HL-60 (cell line): ENCODE data around the gene PADI2.
A peak's percentile ranks its signal among the peaks of the same experiment; 100 is the strongest.

Experiments
- DNase-seq, 2 experiments: peaks; one replicate each; pipeline ENCODE4 v3.0.0-alpha.2; 2010 to 2020; ENCODE audit warnings: low read depth in 1 of 2, low spot score in 1 of 2
- H3K27ac ChIP-seq: fragments of 250-450 bp; sonication (Bioruptor Pico); replicated peaks from 2 replicates; pipeline ENCODE4 v1.5.1; 2020; ENCODE audit warnings: mild to moderate bottlenecking, moderate library complexity
- H3K27me3 ChIP-seq: fragments of 250-450 bp; sonication (Bioruptor Pico); 2 replicates; pipeline ENCODE4 v1.5.1; 2021; ENCODE audit warnings: mild to moderate bottlenecking, moderate library complexity; ENCODE audit not compliant: insufficient read depth, poor library complexity, severe bottlenecking
- H3K4me3 ChIP-seq: replicated peaks from 2 replicates; pipeline ENCODE4 v1.5.1; 2011; ENCODE audit warnings: mild to moderate bottlenecking, control low read depth, low read length; ENCODE audit not compliant: insufficient read depth
- CTCF ChIP-seq: IDR thresholded peaks from one replicate; pipeline ENCODE4 v1.5.1; 2011; ENCODE audit warnings: low read length, control low read depth, inconsistent platforms; ENCODE audit not compliant: insufficient read depth
- GABPA ChIP-seq: IDR thresholded peaks from 2 replicates; pipeline ENCODE4 v1.6.1; 2012; ENCODE audit warnings: low read depth
- POLR2AphosphoS5 ChIP-seq: IDR thresholded peaks from 2 replicates; pipeline ENCODE4 v1.6.1; 2012; ENCODE audit warnings: low read depth
- SPI1 ChIP-seq: IDR thresholded peaks from 2 replicates; pipeline ENCODE4 v1.6.1; 2012; ENCODE audit warnings: low read depth, mild to moderate bottlenecking, borderline replicate concordance
- TF ChIP-seq, protein P1 (sequence below): IDR thresholded peaks from 2 replicates; pipeline ENCODE4 v1.6.1; 2012; ENCODE audit warnings: low read depth; ENCODE audit not compliant: insufficient replicate concordance

Gene PADI2

DNA sequence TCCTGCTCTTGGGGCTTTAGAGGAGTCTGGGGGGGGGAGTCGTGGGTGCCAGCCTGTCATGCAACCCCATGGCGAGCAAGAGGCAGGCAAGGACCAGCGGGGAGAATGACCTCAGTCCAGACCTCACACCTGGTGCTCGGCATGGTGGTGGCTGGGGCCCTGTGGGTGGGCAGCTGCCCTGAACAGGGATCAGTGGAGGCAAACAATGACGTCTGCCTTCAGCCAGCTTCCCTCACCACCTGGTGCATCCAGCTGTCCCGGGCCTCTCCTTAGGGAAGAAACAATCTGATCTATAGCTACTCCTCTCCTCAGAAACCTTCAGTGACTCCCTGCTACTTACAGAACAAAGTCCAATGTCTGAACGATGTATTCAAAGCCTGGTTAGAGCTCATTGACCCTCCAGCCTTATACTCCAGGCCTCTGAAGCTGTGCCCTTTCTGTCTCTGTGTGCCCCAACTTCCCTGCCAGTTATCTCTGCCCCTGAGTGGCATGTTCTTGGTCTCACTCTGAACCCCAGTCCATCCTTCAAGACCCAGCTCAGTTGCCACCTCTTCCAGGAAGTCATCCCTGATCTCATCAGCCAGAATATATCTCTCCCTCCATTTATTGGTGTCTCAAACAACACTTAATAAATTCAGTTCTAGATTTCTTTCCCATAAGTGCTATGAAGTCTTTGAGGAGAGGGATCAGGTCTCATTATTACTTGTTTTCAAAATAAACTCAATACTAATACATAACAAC, 6.6 kb downstream of the PADI2 start:
- no peak overlapping the region for H3K4me3 ChIP-seq
- H3K27me3 ChIP-seq = no peaks in the 10 kb centered on the region
- DNase-seq = no peak
- H3K27ac ChIP-seq = no peak overlapping the region
- no peak for TF ChIP-seq POLR2AphosphoS5
- TF ChIP-seq, protein P1, sequence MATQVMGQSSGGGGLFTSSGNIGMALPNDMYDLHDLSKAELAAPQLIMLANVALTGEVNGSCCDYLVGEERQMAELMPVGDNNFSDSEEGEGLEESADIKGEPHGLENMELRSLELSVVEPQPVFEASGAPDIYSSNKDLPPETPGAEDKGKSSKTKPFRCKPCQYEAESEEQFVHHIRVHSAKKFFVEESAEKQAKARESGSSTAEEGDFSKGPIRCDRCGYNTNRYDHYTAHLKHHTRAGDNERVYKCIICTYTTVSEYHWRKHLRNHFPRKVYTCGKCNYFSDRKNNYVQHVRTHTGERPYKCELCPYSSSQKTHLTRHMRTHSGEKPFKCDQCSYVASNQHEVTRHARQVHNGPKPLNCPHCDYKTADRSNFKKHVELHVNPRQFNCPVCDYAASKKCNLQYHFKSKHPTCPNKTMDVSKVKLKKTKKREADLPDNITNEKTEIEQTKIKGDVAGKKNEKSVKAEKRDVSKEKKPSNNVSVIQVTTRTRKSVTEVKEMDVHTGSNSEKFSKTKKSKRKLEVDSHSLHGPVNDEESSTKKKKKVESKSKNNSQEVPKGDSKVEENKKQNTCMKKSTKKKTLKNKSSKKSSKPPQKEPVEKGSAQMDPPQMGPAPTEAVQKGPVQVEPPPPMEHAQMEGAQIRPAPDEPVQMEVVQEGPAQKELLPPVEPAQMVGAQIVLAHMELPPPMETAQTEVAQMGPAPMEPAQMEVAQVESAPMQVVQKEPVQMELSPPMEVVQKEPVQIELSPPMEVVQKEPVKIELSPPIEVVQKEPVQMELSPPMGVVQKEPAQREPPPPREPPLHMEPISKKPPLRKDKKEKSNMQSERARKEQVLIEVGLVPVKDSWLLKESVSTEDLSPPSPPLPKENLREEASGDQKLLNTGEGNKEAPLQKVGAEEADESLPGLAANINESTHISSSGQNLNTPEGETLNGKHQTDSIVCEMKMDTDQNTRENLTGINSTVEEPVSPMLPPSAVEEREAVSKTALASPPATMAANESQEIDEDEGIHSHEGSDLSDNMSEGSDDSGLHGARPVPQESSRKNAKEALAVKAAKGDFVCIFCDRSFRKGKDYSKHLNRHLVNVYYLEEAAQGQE = no peak
- TF ChIP-seq CTCF = no peak
- no peak for TF ChIP-seq SPI1
- no peak for TF ChIP-seq GABPA

DNA sequence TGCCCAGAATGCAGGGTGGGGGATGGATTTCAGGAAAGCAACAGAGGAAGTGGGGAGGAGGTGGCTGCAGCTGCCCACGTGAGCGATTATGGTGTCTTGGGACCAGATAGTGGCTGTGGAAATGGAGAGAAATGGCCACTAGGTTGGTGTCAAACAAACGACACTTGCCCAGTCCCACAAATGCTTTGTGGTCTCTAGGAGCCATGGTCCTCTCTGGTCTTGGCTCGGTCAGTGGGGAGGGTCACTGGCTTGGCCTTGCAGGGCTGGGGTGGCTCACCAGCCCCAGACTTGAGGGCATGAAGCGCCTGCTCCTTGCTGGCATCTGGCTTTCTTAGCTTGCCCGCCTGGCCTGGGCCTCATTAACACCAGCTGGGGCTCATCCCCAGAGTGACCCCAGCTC, 7.2 kb downstream of the PADI2 start:
- TF ChIP-seq SPI1 (peak; percentile 12; the same call in 1 of the 2 replicates), CTCF (no peak), POLR2AphosphoS5 (no peak), GABPA (no peak)
- TF ChIP-seq, protein P1 = no peak
- no peak overlapping the region for H3K4me3 ChIP-seq
- DNase-seq = no peak
- no peak overlapping the region for H3K27ac ChIP-seq
- no peaks in the 10 kb centered on the region for H3K27me3 ChIP-seq

DNA sequence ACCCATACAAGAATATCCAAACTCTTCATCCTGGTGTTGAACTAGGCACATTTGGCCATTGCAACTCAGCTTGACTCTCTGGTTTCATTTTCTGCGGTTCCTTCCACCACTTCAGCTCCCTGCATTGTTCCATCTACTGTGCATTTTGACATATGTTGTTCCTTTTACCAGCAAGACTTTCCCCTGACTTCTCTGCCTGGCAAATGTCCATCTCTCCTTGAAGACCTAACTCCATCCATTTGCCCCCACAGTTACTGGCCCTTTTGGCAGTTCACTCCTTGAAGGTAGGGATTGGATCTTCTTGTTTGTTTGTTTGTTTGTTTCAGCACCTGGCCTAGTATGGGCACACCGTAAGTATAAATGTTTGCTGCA, 8.7 kb downstream of the PADI2 start:
- no peak for DNase-seq
- H3K27ac ChIP-seq = no peak overlapping the region
- H3K27me3 ChIP-seq = no peaks in the 10 kb centered on the region
- TF ChIP-seq POLR2AphosphoS5 (no peak), CTCF (no peak), GABPA (no peak), SPI1 (no peak)
- TF ChIP-seq, protein P1 = no peak
- no peak overlapping the region for H3K4me3 ChIP-seq
